GM12872 (cell line): ENCODE measurements around the gene PTPRK.

ENCODE experiments used
- CTCF ChIP-seq: IDR thresholded peaks from 3 replicates; pipeline ENCODE4 v1.5.1; 2011; ENCODE audit warnings: low read depth, mild to moderate bottlenecking, low read length, moderate library complexity; ENCODE audit not compliant: insufficient read depth

PTPRK gene

GRCh38 chr6:127976111-127976510 lies 544.3 kb downstream of the PTPRK start:
- TF ChIP-seq CTCF, result no peak

GRCh38 chr6:127972815-127973214 lies 547.6 kb downstream of the PTPRK start:
- no peak for TF ChIP-seq CTCF

GRCh38 chr6:127971945-127972391 lies 548.4 kb downstream of the PTPRK start:
- TF ChIP-seq CTCF, result no peak

- no peak for TF ChIP-seq CTCF
Observed at GRCh38 chr6:127971386-127971785, 549.0 kb downstream of the PTPRK start.

- TF ChIP-seq CTCF, result no peak
Observed at GRCh38 chr6:127969701-127970100, 550.7 kb downstream of the PTPRK start.

- TF ChIP-seq CTCF, result no peak
Observed at GRCh38 chr6:127968394-127968793, 552.0 kb downstream of the PTPRK start.

- TF ChIP-seq CTCF, result no peak
Observed at GRCh38 chr6:127967708-127968107, 552.7 kb downstream of the PTPRK start.

GRCh38 chr6:127966616-127967015 lies 553.8 kb downstream of the PTPRK start:
- TF ChIP-seq CTCF, result no peak
